ENCODE results near the gene TES. TPM values are rescaled to one million over a fixed set of nuclear protein-coding genes. Genes with fewer than 3 reads are reported as not detected.

The TES gene
- polyA plus RNA-seq, 1 donor from 2014 or later, result 38.0 TPM

- H2AFZ ChIP-seq (ENCODE audit: low read depth, low read length), result no peak overlapping the region
- no peak overlapping the region for H3K4me2 ChIP-seq (ENCODE audit: low read length)
- no peaks in the 10 kb centered on the region for H3K9me2 ChIP-seq (ENCODE audit: insufficient read depth, low read length)
- H3F3A ChIP-seq (ENCODE audit: insufficient read depth, low read length, poor library complexity, severe bottlenecking), result no peaks in the 10 kb centered on the region
- TF ChIP-seq REST (IDR thresholded peaks at IDR 0.05; ENCODE audit: borderline replicate concordance) (no peak), EZH2 (IDR thresholded peaks at IDR 0.05; ENCODE audit: borderline replicate concordance, insufficient read depth, low read length, poor library complexity, severe bottlenecking) (no peak), POLR2AphosphoS5 (IDR thresholded peaks at IDR 0.05) (no peak)
- H3K27ac ChIP-seq (ENCODE audit: low read length), result no peak overlapping the region
- no peaks in the 10 kb centered on the region for H3K79me2 ChIP-seq (replicated peaks; ENCODE audit: insufficient read depth, low read length)
- H3K36me3 ChIP-seq (ENCODE audit: insufficient read depth, low read length), result no peaks in the 10 kb centered on the region
- H3K27me3 ChIP-seq (ENCODE audit: insufficient read depth, low read depth, low read length), result no peaks in the 10 kb centered on the region
- no peak overlapping the region for H3K9ac ChIP-seq (ENCODE audit: low read length)
- no peak overlapping the region for H3K4me3 ChIP-seq (ENCODE audit: low read length)
- no peaks in the 10 kb centered on the region for H3K9me3 ChIP-seq (ENCODE audit: low read length)
- no peaks in the 10 kb centered on the region for H4K20me1 ChIP-seq (ENCODE audit: insufficient read depth)
Measured at GRCh38 chr7:116230191-116231005, 20.1 kb downstream of the TES start.

- Histone ChIP-seq H3K36me3 (ENCODE audit: insufficient read depth, low read length) (no peaks in the 10 kb centered on the region), H2AFZ (ENCODE audit: low read depth, low read length) (no peak overlapping the region), H3K9ac (ENCODE audit: low read length) (no peak overlapping the region), H3K9me3 (ENCODE audit: low read length) (no peaks in the 10 kb centered on the region), H3K27ac (ENCODE audit: low read length) (no peak overlapping the region), H3K79me2 (replicated peaks; ENCODE audit: insufficient read depth, low read length) (no peaks in the 10 kb centered on the region), H4K20me1 (ENCODE audit: insufficient read depth) (no peaks in the 10 kb centered on the region), H3K4me3 (ENCODE audit: low read length) (no peak overlapping the region), H3K9me2 (ENCODE audit: insufficient read depth, low read length) (no peaks in the 10 kb centered on the region), H3K27me3 (ENCODE audit: insufficient read depth, low read depth, low read length) (no peaks in the 10 kb centered on the region), H3K4me2 (ENCODE audit: low read length) (no peak overlapping the region), H3F3A (ENCODE audit: insufficient read depth, low read length, poor library complexity, severe bottlenecking) (no peaks in the 10 kb centered on the region)
- TF ChIP-seq EZH2 (IDR thresholded peaks at IDR 0.05; ENCODE audit: borderline replicate concordance, insufficient read depth, low read length, poor library complexity, severe bottlenecking), result no peak
- TF ChIP-seq REST (IDR thresholded peaks at IDR 0.05; ENCODE audit: borderline replicate concordance), result no peak
- no peak for TF ChIP-seq EP300 (conservative IDR thresholded peaks at IDR 0.05; ENCODE audit: poor library complexity, severe bottlenecking)
- TF ChIP-seq POLR2AphosphoS5 (IDR thresholded peaks at IDR 0.05), result no peak
- TF ChIP-seq MXI1 (conservative IDR thresholded peaks at IDR 0.05; ENCODE audit: poor library complexity, severe bottlenecking), result no peak
- TF ChIP-seq CTCF (IDR thresholded peaks at IDR 0.05; ENCODE audit: poor library complexity, severe bottlenecking), result no peak
- TF ChIP-seq RAD21 (conservative IDR thresholded peaks at IDR 0.05), result no peak
- TF ChIP-seq TAF1 (IDR thresholded peaks at IDR 0.05; ENCODE audit: low read depth), result no peak
- TF ChIP-seq SMC3 (conservative IDR thresholded peaks at IDR 0.05; ENCODE audit: poor library complexity), result no peak
Measured at GRCh38 chr7:116231543-116231942, 21.2 kb downstream of the TES start.

All from neural cell (in vitro differentiated cells).